GM21737 (cell line): ENCODE measurements around the gene ANKH.
A peak's percentile ranks its signal among the peaks of the same experiment; 100 is the strongest.

Source experiments
- ATAC-seq: cut with Tn5 transposase; IDR thresholded peaks from one replicate; pipeline ENCODE4 v1.9.1; 2021; ENCODE audit warnings: mild to moderate bottlenecking, moderate library complexity; ENCODE audit not compliant: unreplicated experiment

Gene ANKH

DNA sequence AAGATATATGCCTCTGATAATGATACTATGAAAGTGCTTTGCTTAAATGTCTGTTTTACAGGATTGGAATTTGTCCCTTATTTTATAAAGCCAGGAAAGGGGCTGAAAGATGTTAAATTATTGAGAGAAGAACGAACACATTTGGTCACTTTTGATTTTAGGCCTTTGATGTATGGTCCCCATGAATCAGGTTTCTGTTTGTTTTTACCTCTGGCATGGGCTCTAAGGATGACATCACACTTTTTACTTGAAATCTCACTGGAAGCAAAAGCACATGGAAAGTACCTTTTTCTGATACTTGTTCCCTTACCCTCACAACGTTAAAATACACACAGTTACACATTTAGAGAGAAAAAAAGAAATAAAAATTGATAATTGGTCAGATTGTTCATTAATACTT is 200.2 kb downstream of the ANKH start:
- no peak for ATAC-seq

DNA sequence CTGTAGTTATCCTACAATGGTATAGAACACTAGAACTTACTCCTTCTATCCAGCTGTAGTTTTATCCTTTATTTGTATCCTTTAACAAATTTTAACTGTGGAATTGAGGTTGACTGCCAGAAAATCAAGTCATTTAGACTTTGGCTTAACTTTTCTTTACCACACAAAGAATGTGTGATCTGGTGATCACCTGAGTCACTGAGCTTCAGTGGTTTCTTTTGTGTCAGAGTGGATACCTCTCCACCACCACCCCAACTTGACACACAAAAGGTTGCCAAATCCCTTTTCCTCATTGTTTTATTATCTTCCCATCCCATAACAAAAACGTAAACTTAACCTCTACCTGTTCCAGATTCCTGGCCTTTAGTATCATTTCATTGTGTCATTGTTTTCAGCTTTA is 201.6 kb downstream of the ANKH start:
- ATAC-seq = no peak

DNA sequence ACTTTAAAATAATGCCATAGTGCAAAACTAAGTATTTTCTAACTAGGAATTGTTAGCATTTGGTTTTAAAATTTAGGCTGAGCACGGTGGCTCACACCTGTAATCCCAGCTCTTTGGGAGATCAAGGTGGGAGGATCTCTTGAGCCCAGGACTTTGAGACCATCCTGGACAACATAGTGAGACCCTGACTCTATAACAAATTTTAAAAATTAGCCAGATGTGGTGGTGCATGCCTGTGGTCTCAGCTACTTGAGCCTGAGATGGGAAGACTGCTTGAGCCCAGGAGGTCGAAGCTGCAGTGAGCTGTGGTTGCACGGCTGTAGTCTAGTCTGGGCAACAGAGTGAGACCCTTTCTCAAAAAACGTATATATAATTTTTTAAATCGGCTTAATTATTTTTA is 202.2 kb downstream of the ANKH start:
- ATAC-seq = no peak

DNA sequence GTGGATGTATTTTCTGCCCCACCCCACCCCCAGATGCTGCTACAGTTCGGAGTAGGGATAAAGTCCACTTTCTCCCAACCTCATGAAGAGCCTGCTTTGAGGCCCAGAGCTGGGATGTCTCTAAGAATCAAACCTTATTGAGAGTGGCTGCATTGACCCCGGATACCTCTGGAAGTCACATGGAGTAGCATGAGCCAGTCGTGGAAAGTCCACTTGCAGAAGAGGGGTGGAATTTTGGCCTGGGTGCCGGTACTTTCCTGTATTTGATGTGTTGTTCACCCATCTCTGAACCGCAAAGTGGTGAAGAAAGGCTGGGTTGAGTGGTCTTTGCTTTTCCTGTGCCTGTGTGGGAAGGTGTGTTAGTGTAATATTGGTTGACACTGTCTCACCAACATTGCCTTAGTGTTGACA is 203.4 kb downstream of the ANKH start:
- no peak for ATAC-seq

DNA sequence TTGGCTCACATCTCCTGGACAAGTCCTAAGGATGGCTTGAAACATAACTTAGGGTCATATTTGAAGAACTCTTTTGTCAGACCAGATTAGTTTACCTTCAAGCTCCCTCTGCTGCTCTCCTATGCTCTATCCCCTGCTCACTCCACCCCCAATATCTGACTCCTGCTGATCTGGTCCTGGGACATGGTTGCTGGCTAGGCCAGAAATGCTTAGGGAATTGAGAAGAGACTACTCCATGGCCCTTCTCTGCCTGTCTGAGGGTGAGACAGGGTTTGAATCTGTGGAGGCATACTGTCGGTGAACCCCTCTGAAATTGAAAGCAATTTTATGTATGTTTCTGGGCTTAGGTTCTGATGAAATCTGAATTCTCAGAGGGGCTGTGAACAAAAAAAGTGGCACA is 203.8 kb downstream of the ANKH start:
- no peak for ATAC-seq

DNA sequence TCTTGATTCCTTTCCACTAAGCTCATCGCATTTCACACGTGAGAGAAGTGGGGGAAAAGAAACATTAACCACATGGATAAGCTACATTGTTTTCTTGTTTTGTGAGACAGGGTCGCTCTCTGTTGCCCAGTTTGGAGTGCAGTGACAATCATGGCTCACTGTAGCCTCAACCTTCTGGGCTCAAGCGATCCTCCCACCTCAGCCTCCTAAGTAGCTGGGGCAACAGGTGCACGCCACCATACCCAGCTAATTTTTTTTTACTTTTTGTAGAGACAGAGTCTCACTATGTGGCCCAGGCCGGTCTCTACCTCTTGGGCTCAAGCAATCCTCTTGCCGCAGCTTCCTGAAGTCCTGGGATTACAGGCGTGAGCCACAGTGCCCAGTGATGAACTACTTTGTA is 204.3 kb downstream of the ANKH start:
- no peak for ATAC-seq

DNA sequence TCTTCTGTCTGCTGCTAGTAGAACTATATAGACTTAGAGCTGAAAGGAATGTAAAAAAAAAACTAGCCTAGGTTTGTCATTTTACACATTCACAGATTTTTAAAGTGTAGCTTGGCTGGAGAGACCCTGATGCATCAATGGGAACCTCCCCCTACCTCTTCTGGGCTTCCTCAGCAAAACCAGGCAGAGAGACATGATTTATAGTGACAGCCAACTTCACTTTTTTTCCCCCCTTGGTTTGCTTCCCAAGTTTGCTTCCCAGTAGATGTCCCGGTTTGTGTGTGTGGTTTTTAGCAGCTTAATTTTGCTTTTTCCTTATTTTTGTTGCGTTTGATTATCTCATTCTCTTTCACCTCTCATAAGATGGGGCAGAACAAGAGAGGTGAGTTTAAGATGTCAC is 205.2 kb downstream of the ANKH start:
- ATAC-seq = no peak

DNA sequence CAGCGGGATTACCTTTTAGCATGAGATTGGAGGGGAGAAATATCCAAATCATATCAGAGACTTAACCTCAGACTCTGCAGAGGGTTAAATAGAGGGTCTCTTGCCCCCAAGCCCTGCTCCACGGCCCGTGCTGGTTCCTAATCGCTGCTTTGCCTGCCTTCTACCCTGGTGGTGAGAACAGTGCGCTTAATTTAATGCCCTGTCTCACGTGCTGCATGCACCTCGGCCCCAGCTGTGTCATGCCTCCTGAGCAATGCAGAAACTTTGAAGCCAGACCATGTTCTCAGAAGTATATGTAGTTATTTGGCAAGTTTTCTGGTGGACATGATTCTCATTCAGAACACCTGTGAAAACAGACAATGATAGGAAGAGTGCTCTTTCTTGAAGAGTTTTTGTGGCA is 205.6 kb downstream of the ANKH start:
- peak; percentile 28 for ATAC-seq

DNA sequence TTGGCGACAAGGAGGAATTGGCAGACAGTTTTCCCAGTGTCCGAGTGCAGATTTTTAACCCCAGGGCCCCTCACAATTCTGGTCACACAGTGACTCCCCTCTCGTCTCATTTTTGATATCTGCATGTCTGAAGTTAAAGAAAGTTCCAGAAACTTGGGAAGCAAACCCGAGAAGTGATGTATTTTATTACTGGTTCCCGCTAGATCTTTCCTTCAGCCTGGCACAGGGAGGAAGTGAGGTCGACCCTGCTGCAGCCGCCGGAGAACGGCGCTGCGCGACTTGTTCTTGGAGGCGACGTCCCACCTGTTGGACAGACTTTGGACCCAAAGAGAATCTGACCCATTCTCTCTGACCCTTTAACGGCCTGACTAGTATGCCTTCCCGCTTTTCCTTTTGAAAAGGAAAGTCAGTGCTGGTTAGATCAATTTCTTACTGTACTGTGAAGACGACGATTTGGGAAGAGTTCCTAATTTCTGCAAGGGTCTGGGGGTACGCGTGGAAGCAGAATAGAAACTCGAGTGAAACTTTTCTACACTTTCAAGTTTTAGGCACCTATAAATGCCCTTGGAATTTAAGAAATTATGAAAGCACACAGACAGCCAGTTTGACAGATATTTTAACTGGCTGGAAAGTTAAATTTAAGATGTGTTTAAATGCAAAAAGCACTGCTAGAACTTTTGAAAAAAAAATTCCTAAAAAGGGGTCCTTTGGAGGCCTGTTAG is 206.3 kb downstream of the ANKH start:
- ATAC-seq = no peak

DNA sequence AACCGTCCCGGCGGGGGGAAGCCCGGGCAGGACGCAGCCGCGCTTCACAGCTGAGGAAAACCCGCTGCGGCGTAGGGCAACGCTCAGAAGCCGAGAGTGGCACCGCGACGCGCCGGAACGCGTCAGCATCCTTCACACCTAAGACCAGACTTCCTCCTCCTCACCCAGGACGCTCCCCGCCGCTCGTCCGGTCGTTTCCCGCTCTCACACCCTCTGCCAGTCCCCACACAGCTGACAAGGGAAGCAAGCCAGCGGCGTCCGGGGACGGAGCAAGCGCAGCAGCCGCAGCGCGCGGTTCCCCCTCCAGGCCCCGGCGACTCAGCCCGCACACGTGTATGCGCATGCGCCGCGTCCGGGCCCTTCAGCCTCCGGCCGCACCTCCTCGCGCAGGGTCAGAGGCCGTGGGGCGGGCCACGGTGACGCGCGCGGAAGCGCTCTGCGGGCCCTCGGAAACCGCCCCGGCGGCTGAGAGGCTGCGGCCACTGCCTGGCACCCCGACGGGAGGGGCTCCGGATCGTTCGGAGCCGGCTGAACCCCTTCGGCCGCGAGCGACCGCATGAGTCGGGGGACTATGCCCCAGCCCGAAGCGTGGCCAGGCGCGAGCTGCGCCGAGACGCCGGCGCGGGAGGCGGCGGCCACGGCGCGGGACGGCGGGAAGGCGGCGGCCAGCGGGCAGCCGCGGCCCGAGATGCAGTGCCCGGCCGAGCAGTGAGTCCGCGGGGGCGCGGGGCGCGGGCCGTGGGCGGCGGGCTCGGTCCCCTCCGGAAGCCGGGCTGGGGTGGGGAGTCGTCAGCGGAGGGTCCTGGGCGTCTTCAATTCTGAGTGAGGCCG is 207.1 kb downstream of the ANKH start, which contains the start of gene OTULIN:
OTULIN (plus strand) TSS at position 449 of the 831 bp plus-strand sequence; CDS start at position 557, 108 bp downstream.
- peak; percentile 58 for ATAC-seq

DNA sequence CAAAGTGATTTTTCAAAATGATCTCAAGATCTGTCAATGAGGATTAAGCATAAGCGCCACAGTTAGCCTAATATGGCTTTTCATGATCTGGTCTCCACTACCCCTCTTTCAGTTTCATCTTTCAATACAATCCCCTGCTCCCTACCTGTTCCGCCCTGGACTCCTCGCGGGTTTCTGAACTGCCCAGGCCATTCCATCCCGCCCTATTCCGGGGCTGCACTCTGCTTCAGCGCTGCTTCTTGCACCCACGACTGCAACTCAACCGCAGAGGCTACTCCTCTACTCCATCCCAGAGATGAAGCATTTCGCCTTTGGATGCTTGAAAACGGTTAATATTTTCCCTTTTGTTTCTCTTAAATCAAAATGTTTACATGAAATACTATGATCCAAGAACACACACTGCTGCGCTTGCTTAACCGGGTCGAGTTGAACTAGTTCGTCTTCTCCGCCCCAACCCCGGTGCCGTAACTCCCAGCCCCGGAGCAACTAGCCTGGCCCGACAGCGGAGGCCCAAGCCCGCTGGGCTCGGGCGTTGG is 207.8 kb downstream of the ANKH start:
- peak; percentile 15 for ATAC-seq

DNA sequence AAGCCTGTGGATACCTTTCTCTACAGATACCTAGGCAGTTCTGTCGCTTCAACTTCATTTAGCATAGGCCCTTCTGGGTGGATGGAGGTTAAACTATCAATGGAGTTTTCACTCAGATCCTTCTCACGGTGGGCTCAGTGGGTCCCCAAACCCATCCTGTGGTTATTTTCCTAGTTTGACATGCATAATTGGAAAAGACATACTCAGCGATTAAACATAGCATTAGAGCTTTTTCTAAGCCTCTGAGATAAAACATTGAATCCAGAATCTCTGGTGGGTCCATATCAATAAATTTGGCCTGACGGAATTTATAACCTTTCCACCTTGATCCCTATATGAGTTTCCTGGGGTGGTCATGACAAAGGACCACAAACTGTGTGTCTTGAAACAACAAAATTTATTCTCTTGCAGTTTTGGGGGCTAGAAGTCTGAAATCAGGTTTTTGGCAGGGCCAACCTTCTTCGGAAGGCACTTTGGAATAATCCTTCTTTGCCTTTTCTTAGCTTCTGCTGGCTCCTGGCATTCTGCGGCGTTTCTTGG is 208.8 kb downstream of the ANKH start:
- ATAC-seq = no peak

DNA sequence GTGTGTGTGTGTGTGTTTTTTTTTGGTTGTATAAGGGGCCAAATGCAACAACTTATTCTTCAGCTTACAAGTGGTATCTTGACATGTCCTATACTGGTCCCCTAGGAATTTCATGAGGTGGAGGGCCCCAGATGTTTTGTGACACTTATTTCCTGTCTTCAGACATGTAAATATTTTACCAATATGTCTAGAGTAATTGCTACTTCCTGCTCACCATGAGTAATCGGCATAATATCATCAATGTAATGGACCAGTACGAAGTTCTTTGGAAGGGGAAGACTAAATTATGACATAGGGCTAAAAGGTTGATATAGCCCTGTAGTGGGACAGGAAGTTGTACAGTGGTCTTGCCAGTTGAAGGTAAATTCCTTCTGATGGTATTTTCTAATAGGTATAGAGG is 210.7 kb downstream of the ANKH start:
- no peak for ATAC-seq

DNA sequence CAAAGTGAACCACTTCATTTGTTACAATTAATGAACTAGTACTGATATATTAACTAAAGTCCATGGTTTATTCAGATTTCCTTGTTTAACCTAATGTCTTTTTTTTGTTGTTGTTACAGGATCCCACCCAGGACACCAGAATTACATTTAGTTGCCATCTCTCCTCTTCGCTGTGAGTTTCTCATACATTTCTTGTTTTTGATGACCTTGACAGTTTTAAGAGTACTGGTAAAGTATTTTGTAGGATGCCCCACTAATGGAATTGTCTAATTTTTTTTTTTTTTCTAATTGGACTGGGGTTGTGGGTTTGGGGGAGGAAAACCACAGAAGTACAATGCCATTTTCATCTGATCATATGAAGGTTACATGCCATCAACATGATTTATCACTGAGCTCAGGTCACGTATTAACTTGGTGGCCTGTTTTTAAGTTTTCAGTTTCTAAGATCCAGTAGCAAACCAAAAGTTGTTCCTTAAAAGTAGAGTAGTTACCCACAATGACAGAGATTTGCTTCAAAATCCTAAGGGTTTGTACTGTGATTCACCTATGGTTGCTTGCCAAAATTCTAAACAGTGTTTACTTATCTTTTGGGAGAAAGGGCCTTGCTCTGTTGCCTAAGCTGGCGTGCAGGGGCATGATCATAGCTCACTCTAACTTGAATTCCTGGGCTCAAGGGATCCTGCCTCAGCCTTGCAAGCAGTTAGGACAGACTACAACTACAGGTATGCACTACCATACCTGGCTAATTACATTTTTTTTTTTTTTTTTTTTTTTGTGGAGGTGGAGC is 211.6 kb downstream of the ANKH start:
- ATAC-seq = no peak

DNA sequence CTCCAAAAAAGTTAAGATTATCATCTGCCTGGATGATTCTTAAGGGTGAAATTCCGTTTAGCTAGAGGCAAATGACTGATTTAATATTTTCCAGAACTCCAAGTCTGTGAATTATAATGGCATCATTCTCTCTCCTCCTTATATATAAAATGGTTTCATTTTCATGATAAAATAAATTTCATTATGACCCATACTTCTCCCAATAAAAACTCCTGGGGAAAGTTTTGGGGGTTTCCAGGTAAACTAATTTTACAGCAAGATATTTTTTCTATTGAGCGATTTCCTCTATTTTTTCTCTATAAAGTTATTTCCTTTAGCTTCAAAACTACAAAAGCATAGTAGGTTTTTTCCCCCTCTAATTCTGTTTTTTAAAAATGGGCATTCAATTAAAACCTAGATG is 214.7 kb downstream of the ANKH start:
- no peak for ATAC-seq

DNA sequence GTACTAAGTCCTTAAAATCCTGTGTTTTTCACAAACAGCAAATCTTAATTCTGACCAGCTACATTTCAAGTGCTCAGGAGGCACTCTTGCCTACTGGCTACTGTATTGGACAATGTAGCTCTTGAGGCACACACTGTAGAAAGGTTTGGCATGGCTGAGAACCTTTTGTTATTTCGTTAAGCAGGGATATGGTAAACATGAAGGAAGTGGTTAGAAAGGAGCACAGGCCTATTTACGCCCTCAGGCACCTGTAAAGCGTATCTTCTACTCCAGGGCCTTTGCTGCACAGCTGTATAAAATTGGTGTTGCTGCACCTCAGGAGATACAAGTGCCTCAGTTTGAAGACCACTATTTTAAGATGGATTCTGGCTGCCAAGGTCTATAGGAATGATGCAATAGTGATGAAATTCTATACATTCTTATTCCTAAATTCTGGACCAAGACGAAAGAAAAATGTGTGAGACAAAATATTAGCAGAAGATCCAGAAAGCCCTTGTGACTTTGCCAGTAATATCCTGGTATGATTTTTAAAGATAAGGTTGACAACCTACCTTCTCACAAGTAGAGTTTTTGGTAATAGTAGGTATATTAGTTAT is 216.3 kb downstream of the ANKH start:
- ATAC-seq = no peak
